GM12878 (cell line): ENCODE data around the gene ESRRB. TPM values are rescaled to one million over a fixed set of nuclear protein-coding genes. Genes with fewer than 3 reads are reported as not detected.

Experiments
- ATF7 ChIP-seq: fragments of 450-650 bp; IDR thresholded peaks from 2 replicates; pipeline ENCODE4 v1.6.1; 2016; ENCODE audit warnings: low read depth, mild to moderate bottlenecking
- BMI1 ChIP-seq: fragments of 450-650 bp; IDR thresholded peaks from 2 replicates; pipeline ENCODE4 v1.6.1; 2016; ENCODE audit warnings: mild to moderate bottlenecking, moderate library complexity, borderline replicate concordance
- CTCF ChIP-seq, 3 experiments: IDR thresholded peaks in 2 of 3; conservative IDR thresholded peaks in 1 of 3; 2 replicates each; pipeline ENCODE4 v1.5.1; 2011; ENCODE audit warnings: low read depth in 3 of 3, low read length in 3 of 3, mild to moderate bottlenecking in 3 of 3, control low read depth in 2 of 3, moderate library complexity in 2 of 3, inconsistent platforms in 1 of 3, mixed read lengths in 1 of 3; ENCODE audit not compliant: control insufficient read depth in 2 of 3, insufficient read depth in 1 of 3; ENCODE audit errors: extremely low read depth in 1 of 3
- EP300 ChIP-seq, 2 experiments: fragments of 150-350 bp in 1 of 2; IDR thresholded peaks; 2 replicates each; pipeline ENCODE4 v1.6.1; 2011 to 2012; ENCODE audit warnings: low read depth in 2 of 2, low read length in 2 of 2, borderline replicate concordance in 1 of 2, improper control_type of control experiment in 1 of 2, inconsistent platforms in 1 of 2; ENCODE audit not compliant: control insufficient read depth in 1 of 2
- NFYB ChIP-seq: IDR thresholded peaks from 2 replicates; pipeline ENCODE4 v1.6.1; 2011; ENCODE audit warnings: low read depth, mild to moderate bottlenecking, low read length, improper control_type of control experiment, moderate library complexity; ENCODE audit not compliant: insufficient read depth
- SMC3 ChIP-seq: IDR thresholded peaks from 2 replicates; pipeline ENCODE4 v1.6.1; 2011; ENCODE audit warnings: low read length, improper control_type of control experiment, borderline replicate concordance
- USF2 ChIP-seq: IDR thresholded peaks from 2 replicates; pipeline ENCODE4 v1.6.1; 2011; ENCODE audit warnings: low read depth, low read length, improper control_type of control experiment, borderline replicate concordance
- ZNF274 ChIP-seq: IDR thresholded peaks from one replicate; pipeline ENCODE4 v1.8.0; 2011; ENCODE audit not compliant: insufficient read length, insufficient read depth
- polyA plus RNA-seq, 11 experiments: library from polyadenylated mRNA; depleted of rRNA in 4 of 11; unstranded in 6 of 11; stranded (reverse) in 5 of 11; fragments of >200 nt; fragmentation: Nextera tagmentation in 4 of 11; fragmentation: Illumina TruSeq in 1 of 11; extraction: Ambion mirVana in 4 of 11; extraction: Trizol in 1 of 11; gene quantifications; 1 replicate in 1 of 11; 2 replicates in 10 of 11; pipeline versions ENCODE4 v1.2.1 to v1.2.3, GENCODE V29; 2011 to 2016; ENCODE audit warnings: inconsistent platforms in 2 of 11, missing spikeins in 2 of 11, low read depth in 1 of 11
- total RNA-seq, 4 experiments: library from RNA; depleted of rRNA in 3 of 4; stranded (reverse); fragments of >200 nt in 3 of 4; fragmentation: Illumina TruSeq in 1 of 4; extraction: Trizol in 1 of 4; gene quantifications; 2 replicates each; pipeline versions ENCODE4 v1.2.1 to v1.2.3, GENCODE V29; 2013 to 2021

Gene ESRRB
- total and polyA plus RNA-seq, 10 of the 15 experiments (the other 5 are each of a cell fraction or from before 2014, with no cell fraction given), result 0.03 to 0.73 (median 0.11) TPM; not detected in 6

- TF ChIP-seq USF2 (no peak), EP300 (IDR thresholded peaks at IDR 0.05; ENCODE audit: borderline replicate concordance in 1 of 2, control insufficient read depth in 1 of 2, low read depth in 2 of 2, low read length in 2 of 2) (no peak), SMC3 (peak; percentile 22; the same call in 1 of the 2 replicates), NFYB (peak; percentile 45; the same call in 1 of the 2 replicates), CTCF (IDR thresholded peaks at IDR 0.05 in 2 of 3, conservative IDR thresholded peaks at IDR 0.05 in 1 of 3; ENCODE audit: control insufficient read depth in 2 of 3, extremely low read depth in 1 of 3, insufficient read depth in 1 of 3, low read depth in 3 of 3, low read length in 3 of 3) (peak; percentile 45 to 62 (median 60); a peak in 5 of 6 replicates), BMI1 (no peak), ZNF274 (no peak), ATF7 (no peak)
These were observed 170.7 kb downstream of the ESRRB start (continued) for GRCh38 chr14:76546426-76547221.
